ENCODE results near the gene TUBD1. TPM values are rescaled to one million over a fixed set of nuclear protein-coding genes. Genes with fewer than 3 reads are reported as not detected.
A peak's percentile ranks its signal among the peaks of the same experiment; 100 is the strongest.

The TUBD1 gene
- total RNA-seq, 2 experiments from 2014 or later = 7.9 to 11.1 TPM

DNA sequence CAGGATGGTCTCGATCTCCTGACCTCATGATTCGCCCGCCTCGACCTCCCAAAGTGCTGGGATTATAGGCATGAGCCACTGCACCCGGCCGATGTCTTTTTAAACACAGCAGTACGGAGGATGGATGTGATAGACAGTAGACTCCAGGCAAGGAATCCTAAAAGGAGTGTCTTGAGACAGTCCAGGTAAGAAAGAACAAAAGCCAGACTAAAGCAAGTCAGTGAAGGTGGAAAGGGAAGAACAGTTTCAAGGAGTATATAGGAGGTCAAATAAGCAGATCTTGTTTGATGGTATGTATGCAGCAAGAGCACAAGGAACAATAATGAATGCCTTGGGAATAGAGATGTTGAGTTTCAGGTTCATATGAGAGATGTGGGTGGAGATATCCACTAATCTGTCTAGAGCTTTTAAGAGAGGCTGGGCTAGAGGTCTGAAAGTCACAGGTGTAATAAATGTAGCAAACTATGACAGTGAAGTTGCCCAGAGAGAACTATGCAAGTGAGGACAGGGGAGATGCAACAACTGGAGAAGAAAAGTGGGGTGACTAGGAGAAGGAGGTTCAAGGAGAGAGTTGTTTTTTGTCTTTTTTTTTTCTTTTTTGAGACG is 4.5 kb downstream of the TUBD1 start:
- H3K27ac Mint-ChIP-seq = peak overlapping the region; percentile 5
- TF ChIP-seq, protein P1, sequence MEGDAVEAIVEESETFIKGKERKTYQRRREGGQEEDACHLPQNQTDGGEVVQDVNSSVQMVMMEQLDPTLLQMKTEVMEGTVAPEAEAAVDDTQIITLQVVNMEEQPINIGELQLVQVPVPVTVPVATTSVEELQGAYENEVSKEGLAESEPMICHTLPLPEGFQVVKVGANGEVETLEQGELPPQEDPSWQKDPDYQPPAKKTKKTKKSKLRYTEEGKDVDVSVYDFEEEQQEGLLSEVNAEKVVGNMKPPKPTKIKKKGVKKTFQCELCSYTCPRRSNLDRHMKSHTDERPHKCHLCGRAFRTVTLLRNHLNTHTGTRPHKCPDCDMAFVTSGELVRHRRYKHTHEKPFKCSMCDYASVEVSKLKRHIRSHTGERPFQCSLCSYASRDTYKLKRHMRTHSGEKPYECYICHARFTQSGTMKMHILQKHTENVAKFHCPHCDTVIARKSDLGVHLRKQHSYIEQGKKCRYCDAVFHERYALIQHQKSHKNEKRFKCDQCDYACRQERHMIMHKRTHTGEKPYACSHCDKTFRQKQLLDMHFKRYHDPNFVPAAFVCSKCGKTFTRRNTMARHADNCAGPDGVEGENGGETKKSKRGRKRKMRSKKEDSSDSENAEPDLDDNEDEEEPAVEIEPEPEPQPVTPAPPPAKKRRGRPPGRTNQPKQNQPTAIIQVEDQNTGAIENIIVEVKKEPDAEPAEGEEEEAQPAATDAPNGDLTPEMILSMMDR (IDR thresholded peaks at IDR 0.05) = no peak
- POLR2A ChIA-PET = no interaction called here
- no peak for ATAC-seq
- peaks cover 30% of the 10 kb centered on the region for H3K36me3 Mint-ChIP-seq (ENCODE audit: low read depth)
- DNase-seq = no peak
- H3K4me1 Mint-ChIP-seq (ENCODE audit: low read depth) = peaks cover 27% of the 10 kb centered on the region
- CTCF ChIA-PET = interaction anchor here (0.9 to 1.5 kb wide), 2 partner anchors 140 to 149 kb away, joined by 3 to 4 read pairs; no protein-coding TSS in a partner anchor
- no peak overlapping the region for H3K4me3 Mint-ChIP-seq
- intact Hi-C loops (cut with micrococcal nuclease) = no loop called here
- H3K9me3 Mint-ChIP-seq = no peaks in the 10 kb centered on the region
- no peaks in the 10 kb centered on the region for H3K27me3 Mint-ChIP-seq

DNA sequence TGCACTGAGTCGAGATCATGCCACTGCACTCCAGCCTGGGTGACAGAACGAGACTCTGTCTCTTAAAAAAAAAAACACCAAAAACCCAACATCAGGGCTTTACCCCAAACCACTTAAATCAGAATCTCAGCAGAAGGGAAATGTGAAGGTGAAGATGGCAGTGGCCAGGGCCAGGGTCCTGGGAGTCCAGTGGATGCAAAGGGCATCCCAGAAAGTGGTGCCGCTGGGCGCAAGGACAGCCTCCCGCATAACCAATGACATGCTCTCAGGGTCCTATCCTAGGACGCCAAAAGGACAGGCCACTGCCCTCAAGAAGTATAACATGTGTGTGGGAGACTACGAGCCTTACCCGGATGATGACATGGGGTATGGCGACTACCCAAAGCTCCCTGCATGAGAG is 7.9 kb downstream of the TUBD1 start:
- TF ChIP-seq, protein P1 (IDR thresholded peaks at IDR 0.05) = no peak
- ChIA-PET CTCF (interaction anchor here (1.1 kb wide), 1 partner anchor 25 kb away, joined by 3 read pairs; no protein-coding TSS in a partner anchor), POLR2A (interaction anchor here (1.2 kb wide), 1 partner anchor 8 kb away, joined by 3 read pairs; no protein-coding TSS in a partner anchor)
- no peaks in the 10 kb centered on the region for H3K9me3 Mint-ChIP-seq
- no peaks in the 10 kb centered on the region for H3K27me3 Mint-ChIP-seq
- ATAC-seq (no peak), DNase-seq (no peak)
- H3K4me1 Mint-ChIP-seq (ENCODE audit: low read depth) = peaks cover 14% of the 10 kb centered on the region
- intact Hi-C loops (cut with micrococcal nuclease) = no loop called here
- H3K36me3 Mint-ChIP-seq (ENCODE audit: low read depth) = peaks cover 25% of the 10 kb centered on the region
- H3K27ac Mint-ChIP-seq = no peak overlapping the region
- H3K4me3 Mint-ChIP-seq = no peak overlapping the region

DNA sequence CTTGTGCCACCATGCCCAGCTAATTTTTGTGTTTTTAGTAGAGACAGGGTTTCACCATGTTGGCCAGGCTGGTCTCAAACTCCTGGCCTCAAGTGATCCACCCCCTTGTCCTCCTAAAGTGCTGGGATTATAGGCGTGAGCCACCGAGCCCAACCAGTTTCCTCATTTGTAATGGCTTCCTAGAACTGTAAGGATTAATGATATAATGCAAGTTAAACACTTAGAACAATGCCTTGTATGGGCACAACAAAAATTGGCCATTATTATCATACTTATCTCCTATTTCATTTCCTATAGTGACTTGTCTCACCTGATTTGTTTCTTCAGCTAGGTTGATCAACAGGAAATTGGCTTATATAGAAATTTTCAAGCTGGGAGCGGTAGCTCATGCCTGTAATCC is 14.1 kb downstream of the TUBD1 start:
- Mint-ChIP-seq H3K9me3 (no peaks in the 10 kb centered on the region), H3K4me3 (no peak overlapping the region), H3K36me3 (ENCODE audit: low read depth) (peaks cover 15% of the 10 kb centered on the region), H3K4me1 (ENCODE audit: low read depth) (no peaks in the 10 kb centered on the region), H3K27ac (no peak overlapping the region), H3K27me3 (no peaks in the 10 kb centered on the region)
- ChIA-PET CTCF (interaction anchor here (1.0 kb wide), 1 partner anchor 36 kb away, joined by 4 read pairs; no protein-coding TSS in a partner anchor), POLR2A (no interaction called here)
- DNase-seq (no peak), ATAC-seq (no peak)
- intact Hi-C loops (cut with micrococcal nuclease) = no loop called here
- TF ChIP-seq, protein P1 (IDR thresholded peaks at IDR 0.05) = no peak

DNA sequence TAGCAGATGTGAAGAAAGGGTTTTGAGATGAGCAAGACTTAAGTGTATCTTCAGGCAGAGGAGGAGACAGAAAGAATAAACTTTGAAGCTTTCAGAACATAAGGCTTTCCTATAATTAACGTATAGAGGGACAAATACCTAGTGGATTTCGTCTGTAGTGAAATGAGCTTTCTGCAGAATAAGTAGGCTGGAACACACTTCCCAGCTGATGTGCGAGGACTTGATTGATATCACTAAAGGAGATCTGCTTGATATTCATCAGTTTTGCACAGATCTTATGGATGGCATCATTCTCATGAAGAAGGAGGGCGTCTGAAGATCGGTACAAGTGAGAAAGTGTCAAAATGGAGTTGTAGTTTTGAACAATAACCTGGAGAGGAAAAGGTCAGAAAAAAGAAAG is 14.8 kb downstream of the TUBD1 start:
- ChIA-PET CTCF (interaction anchor here (0.8 to 1.0 kb wide), 2 partner anchors 13 to 36 kb away, joined by 3 to 4 read pairs; no protein-coding TSS in a partner anchor), POLR2A (no interaction called here)
- Mint-ChIP-seq H3K36me3 (ENCODE audit: low read depth) (peaks cover 15% of the 10 kb centered on the region), H3K4me1 (ENCODE audit: low read depth) (no peaks in the 10 kb centered on the region), H3K27ac (peak overlapping the region; percentile 46), H3K27me3 (no peaks in the 10 kb centered on the region), H3K4me3 (no peak overlapping the region), H3K9me3 (no peaks in the 10 kb centered on the region)
- intact Hi-C loops (cut with micrococcal nuclease) = no loop called here
- no peak for ATAC-seq
- DNase-seq = no peak
- TF ChIP-seq, protein P1 (IDR thresholded peaks at IDR 0.05) = no peak

DNA sequence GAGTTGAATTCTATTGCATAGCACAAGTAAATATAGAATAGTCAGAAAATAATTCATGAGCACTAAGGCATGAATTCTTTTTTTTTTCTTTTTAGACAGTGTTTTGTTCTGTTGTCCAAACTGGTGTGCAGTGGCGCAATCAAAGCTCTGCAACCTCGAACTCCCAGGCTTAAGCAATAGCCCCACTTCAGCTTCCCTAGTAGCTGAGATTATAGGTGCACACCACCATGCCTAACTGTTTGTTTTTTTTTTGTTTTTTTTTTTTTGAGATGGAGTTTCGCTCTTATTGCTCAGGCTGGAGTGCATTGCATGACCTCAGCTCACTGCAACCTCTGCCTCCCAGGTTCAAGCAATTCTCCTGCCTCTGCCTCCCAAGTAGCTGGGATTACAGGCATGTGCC is 16.6 kb downstream of the TUBD1 start:
- Mint-ChIP-seq H3K27ac (no peak overlapping the region), H3K4me1 (ENCODE audit: low read depth) (no peaks in the 10 kb centered on the region), H3K36me3 (ENCODE audit: low read depth) (peaks cover 17% of the 10 kb centered on the region), H3K9me3 (no peaks in the 10 kb centered on the region), H3K27me3 (no peaks in the 10 kb centered on the region), H3K4me3 (no peak overlapping the region)
- CTCF ChIA-PET = interaction anchor here (0.6 kb wide), 1 partner anchor 16 kb away, joined by 3 read pairs; no protein-coding TSS in a partner anchor
- POLR2A ChIA-PET = interaction anchor here (0.7 kb wide), 1 partner anchor 202 kb away, joined by 5 read pairs; no protein-coding TSS in a partner anchor
- intact Hi-C loops (cut with micrococcal nuclease) = no loop called here
- ATAC-seq = no peak
- TF ChIP-seq, protein P1 (IDR thresholded peaks at IDR 0.05) = no peak
- no peak for DNase-seq

All from activated CD8-positive, alpha-beta T cell treated with anti-CD3 and anti-CD28 coated beads for 36 hours (primary cell).